Endothelial cell of umbilical vein (primary cell): ENCODE data around the gene IQGAP2. TPM values are rescaled to one million over a fixed set of nuclear protein-coding genes. Genes with fewer than 3 reads are reported as not detected.

Experiments used
- BruUV-seq: library from RNA; stranded (reverse); fragments of 400-500 nt; replicated peaks from 2 replicates; lab custom pipeline; 2021; lab: Mats Ljungman, UMichigan
- CTCF ChIA-PET: fragments of 300-600, 350-600 bp; sonication (Branson Sonifier 250); formaldehyde crosslinking; loops from one replicate; lab custom pipeline; 2021; ENCODE audit warnings: antibody characterized with exemption, inconsistent platforms; lab: Charles Lee
- POLR2A ChIA-PET: fragments of 300-600, 350-600 bp; sonication (Branson Sonifier 250); formaldehyde crosslinking; loops from one replicate; lab custom pipeline; 2021; ENCODE audit warnings: antibody characterized with exemption, inconsistent platforms; lab: Charles Lee
- DNase-seq: peaks from one replicate; pipeline ENCODE4 v3.0.0-alpha.2; 2011; ENCODE audit warnings: low read depth, low spot score
- FAIRE-seq: peaks from 2 replicates; lab custom pipeline; 2011; peaks lifted over from hg19 to GRCh38; lab: Jason Lieb, UNC
- H2AFZ ChIP-seq: 2 replicates; pipeline ENCODE4 v1.6.0; 2012; ENCODE audit warnings: low read depth, low read length, control low read depth, inconsistent platforms
- H3K27ac ChIP-seq: 2 replicates; pipeline ENCODE4 v1.5.1; 2011; ENCODE audit warnings: low read depth, mild to moderate bottlenecking, control low read depth, low read length, moderate library complexity; ENCODE audit not compliant: insufficient read depth
- H3K27me3 ChIP-seq, 2 experiments: 2 replicates each; pipeline versions ENCODE4 v1.6.0 to v1.6.1; 2011; ENCODE audit warnings: low read length in 2 of 2, mixed read lengths in 1 of 2; ENCODE audit not compliant: control insufficient read depth in 2 of 2, insufficient read depth in 2 of 2
- H3K36me3 ChIP-seq, 2 experiments: 2 replicates in 1 of 2; 3 replicates in 1 of 2; pipeline ENCODE4 v1.5.1; 2011; ENCODE audit warnings: low read length in 2 of 2, mild to moderate bottlenecking in 1 of 2, moderate library complexity in 1 of 2; ENCODE audit not compliant: control insufficient read depth in 2 of 2, insufficient read depth in 2 of 2; ENCODE audit errors: extremely low read depth in 1 of 2
- H3K4me1 ChIP-seq: 3 replicates; pipeline ENCODE4 v1.5.1; 2011; ENCODE audit warnings: mild to moderate bottlenecking, low read length; ENCODE audit not compliant: control insufficient read depth, insufficient read depth; ENCODE audit errors: extremely low read depth
- H3K4me2 ChIP-seq: 2 replicates; pipeline ENCODE4 v1.6.1; 2011; ENCODE audit warnings: low read length, control low read depth, mixed read lengths; ENCODE audit not compliant: insufficient read depth
- H3K4me3 ChIP-seq, 3 experiments: fragments of 200-600 bp in 1 of 3; sonication (generic), shearing (Covaris generic) in 1 of 3; replicated peaks in 1 of 3; 2 replicates each; pipeline ENCODE4 v1.5.1; 2011 to 2016; ENCODE audit warnings: control low read depth in 3 of 3, low read length in 3 of 3, mild to moderate bottlenecking in 2 of 3, inconsistent platforms in 1 of 3, low read depth in 1 of 3, moderate library complexity in 1 of 3; ENCODE audit not compliant: insufficient read depth in 1 of 3
- H3K79me2 ChIP-seq: 2 replicates; pipeline ENCODE4 v1.6.0; 2012; ENCODE audit warnings: low read length, inconsistent platforms; ENCODE audit not compliant: control insufficient read depth, insufficient read depth
- H3K9ac ChIP-seq: replicated peaks from 2 replicates; pipeline ENCODE3; 2011; ENCODE audit warnings: low read length, control low read depth; ENCODE audit not compliant: insufficient read depth; ENCODE audit errors: extremely low read depth
- H3K9me1 ChIP-seq: replicated peaks from 3 replicates; pipeline ENCODE4 v1.6.0; 2011; ENCODE audit warnings: mild to moderate bottlenecking, low read length; ENCODE audit not compliant: control insufficient read depth, insufficient read depth; ENCODE audit errors: extremely low read depth
- H3K9me3 ChIP-seq: replicated peaks from 2 replicates; pipeline ENCODE4 v1.5.1; 2012; ENCODE audit warnings: low read length, inconsistent platforms; ENCODE audit not compliant: control insufficient read depth, insufficient read depth
- H4K20me1 ChIP-seq: replicated peaks from 2 replicates; pipeline ENCODE3; 2011; ENCODE audit warnings: mild to moderate bottlenecking, low read length; ENCODE audit not compliant: control insufficient read depth, insufficient read depth; ENCODE audit errors: extremely low read depth
- FOS ChIP-seq: IDR thresholded peaks from 2 replicates; pipeline ENCODE4 v1.6.1; 2011; ENCODE audit warnings: mild to moderate bottlenecking, low read length, moderate library complexity, borderline replicate concordance; ENCODE audit not compliant: insufficient read depth
- GATA2 ChIP-seq: IDR thresholded peaks from 2 replicates; pipeline ENCODE4 v1.7.0; 2011; ENCODE audit warnings: low read depth, mild to moderate bottlenecking, moderate library complexity, mixed read lengths, low read length; ENCODE audit not compliant: insufficient read length, insufficient read depth
- JUN ChIP-seq: IDR thresholded peaks from 2 replicates; pipeline ENCODE4 v1.6.1; 2011; ENCODE audit warnings: borderline replicate concordance, low read depth; ENCODE audit not compliant: insufficient read length, insufficient read depth
- POLR2A ChIP-seq: IDR thresholded peaks from 2 replicates; pipeline ENCODE4 v1.6.1; 2012; ENCODE audit warnings: low read depth, mild to moderate bottlenecking, control low read depth, low read length
- dilution Hi-C: fragments of 300-500 bp; cut with MboI; formaldehyde crosslinking; loops from one replicate; pipeline ENCODE4 v1.15.0; 2019; ENCODE audit warnings: low sequenced_read_pairs; ENCODE audit not compliant: extremely low pct_ligation_motif_present
- intact Hi-C: fragments of 100-400 bp; cut with micrococcal nuclease; formaldehyde crosslinking; loops from one replicate; pipeline ENCODE4 v1.10.0; 2022
- polyA plus RNA-seq, 4 experiments: library from polyadenylated mRNA; depleted of rRNA in 3 of 4; stranded (reverse) in 3 of 4; unstranded in 1 of 4; fragments of >200 nt; gene quantifications; 2 replicates each; pipeline versions ENCODE4 v1.2.1 to v1.2.3, GENCODE V29; 2011 to 2012; ENCODE audit warnings: missing spikeins in 1 of 4
- total RNA-seq: library from RNA; stranded (reverse); gene quantifications from 2 replicates; pipeline ENCODE4 v1.2.3, GENCODE V29; 2021
- TF ChIP-seq, protein P1 (sequence below), 2 donors: IDR thresholded peaks; 1 replicate in 1 of 2; 2 replicates in 1 of 2; pipeline ENCODE4 v1.5.1; 2011; ENCODE audit warnings: low read length in 2 of 2, mild to moderate bottlenecking in 2 of 2, moderate library complexity in 2 of 2, control low read depth in 1 of 2, inconsistent platforms in 1 of 2, low read depth in 1 of 2; ENCODE audit not compliant: insufficient read depth in 1 of 2; ENCODE audit errors: extremely low read depth in 1 of 2
- TF ChIP-seq, protein P2 (sequence below): IDR thresholded peaks from 2 replicates; pipeline ENCODE4 v1.6.1; 2011; ENCODE audit not compliant: insufficient read depth, insufficient read length

Gene IQGAP2
- total and polyA plus RNA-seq, 2 donors (not counting 3 experiments of a cell fraction or from before 2014, with no cell fraction given), result 4.5 to 4.7 TPM

DNA sequence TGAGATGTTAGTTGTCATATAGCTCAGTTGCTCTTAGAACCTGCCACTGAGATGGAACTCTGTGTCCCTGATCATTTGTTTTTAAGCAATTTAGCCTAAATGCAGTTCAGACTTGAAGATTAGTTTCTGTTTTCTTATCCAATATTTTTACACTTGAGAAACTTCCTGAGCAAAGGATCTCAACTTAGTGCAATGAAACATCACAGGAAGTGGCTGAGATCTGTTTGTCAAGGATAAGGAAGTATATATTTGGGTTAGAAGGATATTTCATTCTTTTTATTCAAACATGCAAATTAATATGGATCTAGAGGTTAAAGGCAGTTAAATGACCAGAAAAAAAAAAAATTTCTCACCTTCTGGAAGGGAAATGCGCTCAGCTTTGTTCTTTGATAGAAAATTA is 293.2 kb downstream of the IQGAP2 start:
- Histone ChIP-seq H2AFZ (no peak overlapping the region), H3K27ac (peak overlapping the region; percentile 89), H3K9me3 (no peaks in the 10 kb centered on the region), H3K4me2 (peak overlapping the region; percentile 48), H3K4me3 (no peak overlapping the region), H4K20me1 (no peaks in the 10 kb centered on the region), H3K27me3 (no peaks in the 10 kb centered on the region), H3K9ac (peak overlapping the region; percentile 53), H3K4me1 (peaks cover 59% of the 10 kb centered on the region), H3K36me3 (no peaks in the 10 kb centered on the region), H3K9me1 (no peaks in the 10 kb centered on the region), H3K79me2 (no peaks in the 10 kb centered on the region)
- FAIRE-seq (peak; percentile 90), DNase-seq (peak; percentile 86)
- ChIA-PET CTCF (interaction anchor here (1.4 to 2.7 kb wide), 4 partner anchors 19 to 95 kb away, joined by 3 to 9 read pairs (median 6); no protein-coding TSS in a partner anchor), POLR2A (no interaction called here)
- dilution Hi-C loops (loop anchor here (25.0 kb wide), 1 partner anchor 116 kb away; the partner anchor contains the start of gene F2RL1), intact Hi-C loops (loop anchor here (1.0 kb wide), 2 partner anchors 8 to 19 kb away; no protein-coding TSS in a partner anchor)
- BruUV-seq, result no TSS peak
- TF ChIP-seq, protein P1, sequence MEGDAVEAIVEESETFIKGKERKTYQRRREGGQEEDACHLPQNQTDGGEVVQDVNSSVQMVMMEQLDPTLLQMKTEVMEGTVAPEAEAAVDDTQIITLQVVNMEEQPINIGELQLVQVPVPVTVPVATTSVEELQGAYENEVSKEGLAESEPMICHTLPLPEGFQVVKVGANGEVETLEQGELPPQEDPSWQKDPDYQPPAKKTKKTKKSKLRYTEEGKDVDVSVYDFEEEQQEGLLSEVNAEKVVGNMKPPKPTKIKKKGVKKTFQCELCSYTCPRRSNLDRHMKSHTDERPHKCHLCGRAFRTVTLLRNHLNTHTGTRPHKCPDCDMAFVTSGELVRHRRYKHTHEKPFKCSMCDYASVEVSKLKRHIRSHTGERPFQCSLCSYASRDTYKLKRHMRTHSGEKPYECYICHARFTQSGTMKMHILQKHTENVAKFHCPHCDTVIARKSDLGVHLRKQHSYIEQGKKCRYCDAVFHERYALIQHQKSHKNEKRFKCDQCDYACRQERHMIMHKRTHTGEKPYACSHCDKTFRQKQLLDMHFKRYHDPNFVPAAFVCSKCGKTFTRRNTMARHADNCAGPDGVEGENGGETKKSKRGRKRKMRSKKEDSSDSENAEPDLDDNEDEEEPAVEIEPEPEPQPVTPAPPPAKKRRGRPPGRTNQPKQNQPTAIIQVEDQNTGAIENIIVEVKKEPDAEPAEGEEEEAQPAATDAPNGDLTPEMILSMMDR (IDR thresholded peaks at IDR 0.05; ENCODE audit: extremely low read depth in 1 of 2, insufficient read depth in 1 of 2, low read depth in 1 of 2, low read length in 2 of 2), result no peak
- TF ChIP-seq GATA2, result peak; percentile 79
- peak; percentile 52 for TF ChIP-seq JUN
- TF ChIP-seq POLR2A, result peak; percentile 24

DNA sequence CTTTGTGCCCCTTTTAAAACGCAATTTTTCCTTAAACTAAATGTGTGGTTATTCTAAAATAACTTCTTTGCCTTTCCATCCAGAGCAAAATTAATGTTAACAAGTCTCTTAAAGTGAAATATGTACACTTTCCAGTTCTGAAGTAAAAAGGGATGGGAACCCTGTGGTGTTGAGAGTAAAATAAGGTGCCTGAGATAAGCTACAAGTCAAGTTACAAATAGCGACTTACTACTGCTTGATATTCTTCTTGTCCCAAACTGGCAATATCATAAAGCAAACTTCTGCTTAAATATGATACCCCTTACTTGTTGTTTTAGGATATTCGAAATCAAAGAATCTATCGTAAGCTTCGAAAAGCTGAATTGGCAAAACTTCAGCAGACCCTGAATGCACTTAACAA is 294.6 kb downstream of the IQGAP2 start:
- intact Hi-C loops, result no loop called here
- Histone ChIP-seq H3K4me3 (no peak overlapping the region), H2AFZ (no peak overlapping the region), H3K4me1 (peaks cover 48% of the 10 kb centered on the region), H3K79me2 (no peaks in the 10 kb centered on the region), H3K9ac (no peak overlapping the region), H3K27ac (peak overlapping the region; percentile 89), H4K20me1 (no peaks in the 10 kb centered on the region), H3K9me3 (no peaks in the 10 kb centered on the region), H3K36me3 (no peaks in the 10 kb centered on the region), H3K9me1 (no peaks in the 10 kb centered on the region), H3K4me2 (no peak overlapping the region), H3K27me3 (no peaks in the 10 kb centered on the region)
- BruUV-seq, result no TSS peak
- CTCF ChIA-PET, result interaction anchor here (0.9 to 1.5 kb wide), 2 partner anchors 40 to 45 kb away, joined by 3 read pairs; no protein-coding TSS in a partner anchor
- TF ChIP-seq, protein P1 (IDR thresholded peaks at IDR 0.05; ENCODE audit: extremely low read depth in 1 of 2, insufficient read depth in 1 of 2, low read depth in 1 of 2, low read length in 2 of 2), result no peak
- TF ChIP-seq FOS (no peak), GATA2 (no peak)
- TF ChIP-seq, protein P2, sequence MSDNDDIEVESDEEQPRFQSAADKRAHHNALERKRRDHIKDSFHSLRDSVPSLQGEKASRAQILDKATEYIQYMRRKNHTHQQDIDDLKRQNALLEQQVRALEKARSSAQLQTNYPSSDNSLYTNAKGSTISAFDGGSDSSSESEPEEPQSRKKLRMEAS, result no peak
- DNase-seq (peak; percentile 7), FAIRE-seq (no peak)
- POLR2A ChIA-PET, result no interaction called here
- dilution Hi-C loops, result loop anchor here (25.0 kb wide), 1 partner anchor 115 kb away; the partner anchor contains the start of gene F2RL1
